ENCODE results near the gene FAM171A1.

DNA sequence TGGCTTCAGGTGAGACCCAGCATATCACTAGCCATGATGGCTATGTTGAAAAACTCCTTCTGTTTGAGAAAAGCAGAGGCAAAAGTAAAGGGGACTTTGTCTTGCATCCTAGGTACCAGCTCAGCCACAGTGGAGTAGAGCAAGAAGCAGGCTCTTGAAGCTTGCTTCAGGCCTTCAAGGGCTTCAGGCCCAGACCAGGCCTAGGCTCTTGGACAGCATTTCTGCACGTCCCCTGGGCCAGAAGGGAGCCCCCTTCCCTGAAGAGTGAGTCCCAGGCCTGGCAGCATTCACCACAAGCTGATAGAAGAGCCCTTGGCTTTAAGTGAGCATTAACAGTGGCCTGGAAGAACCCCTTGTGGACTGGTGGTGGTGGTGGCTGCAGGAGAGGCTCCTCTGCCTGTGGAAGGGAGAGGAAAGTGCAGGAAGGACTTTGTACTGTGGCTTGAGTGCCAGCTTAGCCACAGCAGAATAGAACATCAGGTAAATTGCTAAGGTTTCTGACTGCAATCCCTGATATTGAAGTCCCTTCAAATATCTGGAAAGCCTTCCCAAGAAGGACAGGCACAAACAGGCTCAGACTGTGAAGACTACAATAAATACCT, 28.1 kb upstream of the FAM171A1 start:
- TF ChIP-seq, protein P1, sequence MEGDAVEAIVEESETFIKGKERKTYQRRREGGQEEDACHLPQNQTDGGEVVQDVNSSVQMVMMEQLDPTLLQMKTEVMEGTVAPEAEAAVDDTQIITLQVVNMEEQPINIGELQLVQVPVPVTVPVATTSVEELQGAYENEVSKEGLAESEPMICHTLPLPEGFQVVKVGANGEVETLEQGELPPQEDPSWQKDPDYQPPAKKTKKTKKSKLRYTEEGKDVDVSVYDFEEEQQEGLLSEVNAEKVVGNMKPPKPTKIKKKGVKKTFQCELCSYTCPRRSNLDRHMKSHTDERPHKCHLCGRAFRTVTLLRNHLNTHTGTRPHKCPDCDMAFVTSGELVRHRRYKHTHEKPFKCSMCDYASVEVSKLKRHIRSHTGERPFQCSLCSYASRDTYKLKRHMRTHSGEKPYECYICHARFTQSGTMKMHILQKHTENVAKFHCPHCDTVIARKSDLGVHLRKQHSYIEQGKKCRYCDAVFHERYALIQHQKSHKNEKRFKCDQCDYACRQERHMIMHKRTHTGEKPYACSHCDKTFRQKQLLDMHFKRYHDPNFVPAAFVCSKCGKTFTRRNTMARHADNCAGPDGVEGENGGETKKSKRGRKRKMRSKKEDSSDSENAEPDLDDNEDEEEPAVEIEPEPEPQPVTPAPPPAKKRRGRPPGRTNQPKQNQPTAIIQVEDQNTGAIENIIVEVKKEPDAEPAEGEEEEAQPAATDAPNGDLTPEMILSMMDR (IDR thresholded peaks at IDR 0.05; ENCODE audit: low read length): no peak
- TF ChIP-seq EZH2 (IDR thresholded peaks at IDR 0.05; ENCODE audit: borderline replicate concordance, low read length): no peak

All from OCI-LY1 (cell line).